ENCODE results near the gene SPON2. TPM values are rescaled to one million over a fixed set of nuclear protein-coding genes. Genes with fewer than 3 reads are reported as not detected.

The SPON2 gene
- 63.4 and 71.4 TPM in 2 replicates for total RNA-seq

DNA sequence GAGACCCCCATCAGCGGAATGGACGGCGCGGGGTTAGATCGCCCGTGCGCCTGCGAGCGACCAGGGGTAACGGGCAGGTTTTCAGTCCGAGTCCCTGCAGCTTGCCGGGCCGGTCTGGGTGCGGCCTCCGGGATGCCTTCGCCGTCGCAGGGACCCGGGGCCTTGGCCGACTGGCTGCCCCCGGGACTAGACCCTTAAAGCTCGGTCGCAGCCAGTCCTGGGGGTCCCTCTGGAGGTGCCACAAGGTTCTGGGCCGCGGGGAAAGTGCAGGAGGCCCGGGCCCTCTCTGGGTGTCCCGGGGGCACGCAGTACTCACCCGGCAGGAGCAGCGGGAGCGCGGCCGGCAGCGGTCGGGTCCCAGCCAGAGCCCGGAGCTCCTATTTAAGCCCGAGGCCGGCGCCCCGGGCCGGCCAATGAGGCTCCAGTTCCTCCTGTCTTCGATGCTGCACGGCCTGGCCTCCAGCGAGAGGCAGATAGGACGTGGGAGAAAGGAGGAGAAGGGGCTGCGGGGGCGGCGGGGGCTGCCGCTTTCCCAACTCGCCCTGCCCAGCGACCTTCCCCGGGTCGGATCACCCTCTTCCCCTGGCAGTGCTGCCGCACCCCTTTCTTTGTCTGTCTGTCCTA is at the start of gene SPON2:
Gene SPON2, minus strand, starts transcription at position 356 of the 624 bp plus-strand sequence.

Other genes with a start within 250 kb of the SPON2 start
- gene GAK, start 240.3 kb downstream of the SPON2 start, total RNA-seq: 67.9 and 84.3 TPM in 2 replicates
- 16.7 and 20.9 TPM in 2 replicates for gene TMEM175, start 240.1 kb downstream of the SPON2 start, total RNA-seq
- gene DGKQ, start 199.0 kb downstream of the SPON2 start, total RNA-seq: 8.3 and 10.7 TPM in 2 replicates
- gene IDUA, start 185.5 kb downstream of the SPON2 start, total RNA-seq: 11.0 and 17.1 TPM in 2 replicates
- not detected in 2 replicates for gene SLC26A1, start 179.2 kb downstream of the SPON2 start, total RNA-seq
- gene FGFRL1, start 161.0 kb downstream of the SPON2 start, total RNA-seq: 32.0 and 42.9 TPM in 2 replicates
- gene RNF212, start 59.0 kb downstream of the SPON2 start, total RNA-seq: 0.81 and 4.2 TPM in 2 replicates
- 112 and 165 TPM in 2 replicates for gene CTBP1, start 76.5 kb upstream of the SPON2 start, total RNA-seq
- 43.1 and 59.1 TPM in 2 replicates for gene MAEA, start 117.3 kb upstream of the SPON2 start, total RNA-seq
- 4.3 and 6.0 TPM in 2 replicates for gene UVSSA, start 174.6 kb upstream of the SPON2 start, total RNA-seq
- not detected in 2 replicates for gene NKX1-1, start 233.9 kb upstream of the SPON2 start, total RNA-seq

All from cardiac atrium fibroblast (primary cell).